A549 (cell line): ENCODE data around the gene SINHCAF. TPM values are rescaled to one million over a fixed set of nuclear protein-coding genes. Genes with fewer than 3 reads are reported as not detected.

Experiments used
- ATAC-seq, 2 experiments: fragments of 200-7000 bp in 1 of 2; fragments of >200 bp in 1 of 2; cut with Nextera tagmentation in 1 of 2; cut with Tn5 transposase in 1 of 2; 3 replicates each; pipeline versions ENCODE4 v1.8.0 to v1.9.1; 2018 to 2020; ENCODE audit warnings: mild to moderate bottlenecking in 1 of 2, moderate library complexity in 1 of 2
- CTCF ChIA-PET: fragments of 300-600 bp; sonication (Branson Sonifier 250); formaldehyde crosslinking; extraction: SDS; loops from one replicate; lab custom pipeline; 2021; ENCODE audit warnings: antibody characterized with exemption, inconsistent platforms; lab: Yijun Ruan, JAX
- POLR2A ChIA-PET: fragments of 350-600 bp; formaldehyde crosslinking; extraction: SDS; loops from one replicate; lab custom pipeline; 2021; ENCODE audit warnings: antibody characterized with exemption, inconsistent platforms; lab: Yijun Ruan, JAX
- DNase-seq, 2 experiments: peaks; one replicate each; pipeline versions ENCODE4 v3.0.0 to v3.0.0-alpha.2; 2011 to 2016; ENCODE audit warnings: low read depth in 1 of 2, low spot score in 1 of 2
- FAIRE-seq: peaks from 2 replicates; lab custom pipeline; 2011; peaks lifted over from hg19 to GRCh38; lab: Jason Lieb, UNC
- H3K27ac ChIP-seq, 2 experiments: fragments of >200 bp; sonication (Bioruptor Twin); formaldehyde crosslinking; 3 replicates each; pipeline ENCODE4 v1.5.1; 2016 to 2017
- H3K4me1 ChIP-seq: fragments of >200 bp; sonication (Bioruptor Twin); formaldehyde crosslinking; 3 replicates; pipeline ENCODE4 v1.6.1; 2016
- H3K4me2 ChIP-seq: fragments of >200 bp; sonication (Bioruptor Twin); formaldehyde crosslinking; 3 replicates; pipeline ENCODE4 v1.6.1; 2016
- H3K4me3 ChIP-seq: fragments of >200 bp; sonication (Bioruptor Twin); formaldehyde crosslinking; 3 replicates; pipeline ENCODE4 v1.5.1; 2016
- H3K9me3 ChIP-seq: fragments of >200 bp; sonication (Bioruptor Twin); formaldehyde crosslinking; 3 replicates; pipeline ENCODE4 v1.6.1; 2016
- BCL3 ChIP-seq: fragments of >200 bp; sonication (Bioruptor Twin); formaldehyde crosslinking; IDR thresholded peaks from 3 replicates; pipeline ENCODE4 v1.6.1; 2016
- E2F6 ChIP-seq: IDR thresholded peaks from 2 replicates; pipeline ENCODE4 v1.6.1; 2012; ENCODE audit warnings: low read depth, borderline replicate concordance
- EP300 ChIP-seq, 2 experiments: fragments of >200 bp; sonication (Bioruptor Twin); formaldehyde crosslinking; IDR thresholded peaks; 2 replicates in 1 of 2; 3 replicates in 1 of 2; pipeline ENCODE4 v1.6.1; 2016 to 2017
- ESRRA ChIP-seq: fragments of 150-350 bp; IDR thresholded peaks from 2 replicates; pipeline ENCODE4 v1.6.1; 2014; ENCODE audit warnings: mild to moderate bottlenecking, low read length, borderline replicate concordance
- FOSB ChIP-seq: fragments of 250-450 bp; sonication (Bioruptor Pico); IDR thresholded peaks from 2 replicates; pipeline ENCODE4 v1.5.0; 2020; ENCODE audit warnings: mild to moderate bottlenecking, moderate library complexity
- HDAC2 ChIP-seq: fragments of 200-600 bp; sonication (generic); IDR thresholded peaks from 2 replicates; pipeline ENCODE4 v1.6.1; 2016
- HOXA7 ChIP-seq: fragments of 250-450 bp; sonication (Bioruptor Pico); IDR thresholded peaks from 2 replicates; pipeline ENCODE4 v1.5.0; 2020; ENCODE audit warnings: mild to moderate bottlenecking, moderate library complexity
- KDM1A ChIP-seq: fragments of 200-600 bp; sonication (generic); IDR thresholded peaks from 2 replicates; pipeline ENCODE4 v1.6.1; 2016; ENCODE audit warnings: low read depth, mild to moderate bottlenecking
- MAFK ChIP-seq: fragments of 450-650 bp; IDR thresholded peaks from 2 replicates; pipeline ENCODE4 v1.6.1; 2014; ENCODE audit not compliant: partially characterized antibody
- NPAS2 ChIP-seq: fragments of 250-450 bp; sonication (Bioruptor Pico); IDR thresholded peaks from 2 replicates; pipeline ENCODE4 v1.8.0; 2022; ENCODE audit warnings: mild to moderate bottlenecking, moderate library complexity, borderline replicate concordance
- NR3C1 ChIP-seq: fragments of >200 bp; sonication (Bioruptor Twin); formaldehyde crosslinking; IDR thresholded peaks from 3 replicates; pipeline ENCODE4 v1.6.1; 2017
- PHF8 ChIP-seq: fragments of 200-600 bp; sonication (generic); IDR thresholded peaks from 2 replicates; pipeline ENCODE4 v1.6.1; 2016; ENCODE audit warnings: low read depth, mild to moderate bottlenecking, antibody characterized with exemption, moderate library complexity, borderline replicate concordance
- RAD21 ChIP-seq, 2 experiments: fragments of >200 bp in 1 of 2; sonication (Bioruptor Twin) in 1 of 2; formaldehyde crosslinking in 1 of 2; IDR thresholded peaks in 1 of 2; conservative IDR thresholded peaks in 1 of 2; 2 replicates in 1 of 2; 3 replicates in 1 of 2; pipeline ENCODE4 v1.6.1; 2012 to 2018; ENCODE audit warnings: inconsistent platforms in 1 of 2
- TP53 ChIP-seq: fragments of 250-450 bp; sonication (Bioruptor Pico); IDR thresholded peaks from 2 replicates; pipeline ENCODE4 v1.5.0; 2021; ENCODE audit warnings: mild to moderate bottlenecking, moderate library complexity
- ZNF302 ChIP-seq: fragments of 250-450 bp; sonication (Bioruptor Pico); IDR thresholded peaks from 2 replicates; pipeline ENCODE4 v1.9.0; 2021; ENCODE audit warnings: inconsistent platforms, mild to moderate bottlenecking, moderate library complexity
- ZSCAN20 ChIP-seq: fragments of 250-450 bp; sonication (Bioruptor Pico); IDR thresholded peaks from 2 replicates; pipeline ENCODE4 v1.8.0; 2022; ENCODE audit warnings: mild to moderate bottlenecking, moderate library complexity
- WGBS: methylation state at CpG from one replicate; pipeline ENCODE4 v1.1.6; 2017; ENCODE audit errors: missing lambda C conversion rate; 5-methylcytosine and 5-hydroxymethylcytosine counted together
- polyA plus RNA-seq, 4 experiments: library from polyadenylated mRNA; depleted of rRNA in 3 of 4; stranded (reverse); fragments of >200 nt; fragmentation: RNase III in 1 of 4; extraction: RNeasy Plus Mini Kit Qiagen cat#74134 plus additional on column Dnase treatment in 1 of 4; gene quantifications; 2 replicates in 3 of 4; 3 replicates in 1 of 4; pipeline ENCODE4 v1.2.3, GENCODE V29; 2011 to 2017
- TF ChIP-seq, protein P1 (sequence below): IDR thresholded peaks from 2 replicates; pipeline ENCODE4 v1.6.1; 2012
- TF ChIP-seq, protein P2 (sequence below): fragments of >200 bp; sonication (Bioruptor Twin); formaldehyde crosslinking; IDR thresholded peaks from 2 replicates; pipeline ENCODE4 v1.6.1; 2016
- TF ChIP-seq, protein P3 (sequence below): fragments of 250-450 bp; sonication (Bioruptor Pico); IDR thresholded peaks from 2 replicates; pipeline ENCODE4 v1.5.0; 2021; ENCODE audit warnings: mild to moderate bottlenecking, moderate library complexity, borderline replicate concordance

Gene SINHCAF
- polyA plus RNA-seq, 2 of the 4 experiments (the other 2 are of a cell fraction) = 38.8 to 106 TPM

- no peak for TF ChIP-seq ZNF302
- no peak for TF ChIP-seq PHF8
- TF ChIP-seq NR3C1 = no peak
- no peak for TF ChIP-seq TP53 (CRISPR knock-in tag)
Measured at GRCh38 chr12:31363416-31363809, 37.5 kb upstream of the SINHCAF start (continued).

GRCh38 chr12:31362759-31363415 lies 36.9 kb upstream of the SINHCAF start:
- ChIA-PET POLR2A (interaction anchor here (1.1 kb wide), 1 partner anchor 37 kb away, joined by 4 read pairs; no protein-coding TSS in a partner anchor), CTCF (interaction anchor here (0.6 to 2.5 kb wide), 9 partner anchors 9 to 261 kb away, joined by 3 to 10 read pairs (median 4); no protein-coding TSS in a partner anchor)
- 58% methylated on average over 6 of the region's 6 CpGs for WGBS
- Histone ChIP-seq H3K4me2 (peak overlapping the region; percentile 27; the same call in 1 of the 3 replicates), H3K9me3 (no peaks in the 10 kb centered on the region), H3K27ac (no peak overlapping the region), H3K4me3 (no peak overlapping the region), H3K4me1 (peaks cover 6% of the 10 kb centered on the region; the same call in 2 of the 3 replicates)
- FAIRE-seq (no peak), ATAC-seq (peak; percentile 69 to 75), DNase-seq (peak in 1 of 2 experiments; percentile 15)
- TF ChIP-seq BCL3 (no peak), RAD21 (conservative IDR thresholded peaks at IDR 0.05 in 1 of 2, IDR thresholded peaks at IDR 0.05 in 1 of 2) (peak in 1 of 2 experiments; percentile 42; a peak in 2 of 5 replicates)

DNA sequence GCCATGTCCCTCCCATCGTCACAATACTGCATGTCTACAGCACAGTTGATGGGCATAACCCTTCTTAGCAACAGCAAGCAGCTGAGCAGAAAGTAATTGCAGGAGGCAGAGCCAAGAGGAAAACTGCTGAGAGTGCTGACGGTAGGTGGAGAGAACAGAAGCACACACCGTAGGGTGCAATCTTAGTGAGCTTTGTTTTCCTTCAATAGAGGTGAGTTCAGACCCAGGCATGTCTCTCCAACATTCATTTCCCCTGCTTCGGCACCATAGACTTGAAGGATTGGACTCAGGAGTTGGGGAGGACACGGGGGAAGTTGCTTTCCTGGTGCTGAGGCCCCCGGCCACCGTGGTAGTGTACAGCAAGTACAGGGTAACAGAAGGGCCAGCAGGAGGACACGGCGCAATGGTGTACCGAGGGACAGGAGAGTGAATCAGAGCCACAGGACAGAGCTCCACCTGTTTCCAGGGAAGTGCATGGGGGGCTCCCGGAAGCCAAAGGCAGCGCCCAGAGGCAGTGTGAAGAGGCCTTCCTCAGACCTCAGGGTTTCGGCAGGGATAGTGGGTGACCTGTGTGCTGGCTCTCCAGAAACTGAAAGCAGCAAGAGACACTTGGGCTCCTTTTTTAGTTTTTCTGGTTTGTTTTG lies 36.3 kb upstream of the SINHCAF start:
- peak overlapping the region in 1 of 2 experiments; percentile 15; a peak in 1 of 6 replicates for H3K27ac ChIP-seq
- no peak for FAIRE-seq
- no peaks in the 10 kb centered on the region for H3K9me3 ChIP-seq
- 0 out of 3 replicates have a peak overlapping the region, but pooled peaks have one; percentile 27 for H3K4me2 ChIP-seq
- no peak overlapping the region for H3K4me3 ChIP-seq
- peak; percentile 55 to 73; a peak in 5 of 6 replicates for ATAC-seq
- POLR2A ChIA-PET = interaction anchor here (1.1 kb wide), 1 partner anchor 36 kb away, joined by 4 read pairs; no protein-coding TSS in a partner anchor
- CTCF ChIA-PET = interaction anchor here (1.0 to 2.5 kb wide), 7 partner anchors 9 to 41 kb away, joined by 3 to 10 read pairs (median 5); no protein-coding TSS in a partner anchor
- TF ChIP-seq PHF8 (no peak), E2F6 (no peak), ZSCAN20 (CRISPR knock-in tag) (no peak), MAFK (no peak), KDM1A (no peak), EP300 (IDR thresholded peaks at IDR 0.05) (no peak), RAD21 (conservative IDR thresholded peaks at IDR 0.05 in 1 of 2, IDR thresholded peaks at IDR 0.05 in 1 of 2) (no peak), HOXA7 (CRISPR knock-in tag) (no peak), ESRRA (no peak), FOSB (no peak), NPAS2 (CRISPR knock-in tag) (no peak), HDAC2 (no peak)
- TF ChIP-seq, protein P1, sequence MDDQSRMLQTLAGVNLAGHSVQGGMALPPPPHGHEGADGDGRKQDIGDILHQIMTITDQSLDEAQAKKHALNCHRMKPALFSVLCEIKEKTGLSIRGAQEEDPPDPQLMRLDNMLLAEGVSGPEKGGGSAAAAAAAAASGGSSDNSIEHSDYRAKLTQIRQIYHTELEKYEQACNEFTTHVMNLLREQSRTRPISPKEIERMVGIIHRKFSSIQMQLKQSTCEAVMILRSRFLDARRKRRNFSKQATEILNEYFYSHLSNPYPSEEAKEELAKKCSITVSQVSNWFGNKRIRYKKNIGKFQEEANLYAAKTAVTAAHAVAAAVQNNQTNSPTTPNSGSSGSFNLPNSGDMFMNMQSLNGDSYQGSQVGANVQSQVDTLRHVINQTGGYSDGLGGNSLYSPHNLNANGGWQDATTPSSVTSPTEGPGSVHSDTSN = no peak
- TF ChIP-seq, protein P2, sequence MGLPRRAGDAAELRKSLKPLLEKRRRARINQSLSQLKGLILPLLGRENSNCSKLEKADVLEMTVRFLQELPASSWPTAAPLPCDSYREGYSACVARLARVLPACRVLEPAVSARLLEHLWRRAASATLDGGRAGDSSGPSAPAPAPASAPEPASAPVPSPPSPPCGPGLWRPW = no peak
- TF ChIP-seq, protein P3, sequence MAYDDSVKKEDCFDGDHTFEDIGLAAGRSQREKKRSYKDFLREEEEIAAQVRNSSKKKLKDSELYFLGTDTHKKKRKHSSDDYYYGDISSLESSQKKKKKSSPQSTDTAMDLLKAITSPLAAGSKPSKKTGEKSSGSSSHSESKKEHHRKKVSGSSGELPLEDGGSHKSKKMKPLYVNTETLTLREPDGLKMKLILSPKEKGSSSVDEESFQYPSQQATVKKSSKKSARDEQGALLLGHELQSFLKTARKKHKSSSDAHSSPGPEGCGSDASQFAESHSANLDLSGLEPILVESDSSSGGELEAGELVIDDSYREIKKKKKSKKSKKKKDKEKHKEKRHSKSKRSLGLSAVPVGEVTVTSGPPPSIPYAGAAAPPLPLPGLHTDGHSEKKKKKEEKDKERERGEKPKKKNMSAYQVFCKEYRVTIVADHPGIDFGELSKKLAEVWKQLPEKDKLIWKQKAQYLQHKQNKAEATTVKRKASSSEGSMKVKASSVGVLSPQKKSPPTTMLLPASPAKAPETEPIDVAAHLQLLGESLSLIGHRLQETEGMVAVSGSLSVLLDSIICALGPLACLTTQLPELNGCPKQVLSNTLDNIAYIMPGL (CRISPR knock-in tag) = no peak
- DNase-seq = no peak
- peaks cover 6% of the 10 kb centered on the region; the same call in 2 of the 3 replicates for H3K4me1 ChIP-seq
- 76% methylated on average over 13 of the region's 13 CpGs for WGBS
